Calu3 (cell line): Measurements from ENCODE around the gene HBD. TPM values are rescaled to one million over a fixed set of nuclear protein-coding genes. Genes with fewer than 3 reads are reported as not detected.

Source experiments
- BruUV-seq: library from RNA; stranded (reverse); fragments of 400-500 nt; replicated peaks from 2 replicates; lab custom pipeline; 2021; lab: Mats Ljungman, UMichigan
- CTCF ChIA-PET: fragments of 300-600 bp; sonication (Branson Sonifier 250); formaldehyde crosslinking; loops from one replicate; lab custom pipeline; 2022; ENCODE audit warnings: antibody characterized with exemption; lab: Charles Lee
- DNase-seq: peaks from one replicate; pipeline ENCODE4 v3.0.0; 2022
- H3K27ac Mint-ChIP-seq: one replicate; pipeline ENCODE4 v1.8.0; 2022; ENCODE audit warnings: mixed read lengths; ENCODE audit not compliant: unreplicated experiment
- H3K27me3 Mint-ChIP-seq: one replicate; pipeline ENCODE4 v1.8.0; 2022; ENCODE audit warnings: mixed read lengths; ENCODE audit not compliant: unreplicated experiment
- H3K36me3 Mint-ChIP-seq: one replicate; pipeline ENCODE4 v1.8.0; 2022; ENCODE audit warnings: mild to moderate bottlenecking, moderate library complexity, mixed read lengths; ENCODE audit not compliant: insufficient read depth, unreplicated experiment
- H3K4me1 Mint-ChIP-seq: one replicate; pipeline ENCODE4 v1.8.0; 2022; ENCODE audit warnings: mild to moderate bottlenecking, low read depth, mixed read lengths; ENCODE audit not compliant: unreplicated experiment
- H3K4me3 Mint-ChIP-seq: one replicate; pipeline ENCODE4 v1.8.0; 2022; ENCODE audit warnings: mild to moderate bottlenecking, low read depth, moderate library complexity, mixed read lengths; ENCODE audit not compliant: unreplicated experiment
- H3K9me3 Mint-ChIP-seq: one replicate; pipeline ENCODE4 v1.8.0; 2022; ENCODE audit warnings: low read depth, mixed read lengths; ENCODE audit not compliant: unreplicated experiment
- CTCF ChIP-seq: fragments of 200-600 bp; IDR thresholded peaks from one replicate; pipeline ENCODE4 v1.8.0; 2022; ENCODE audit warnings: antibody characterized with exemption; ENCODE audit not compliant: unreplicated experiment
- intact Hi-C: fragments of 100-400 bp; cut with micrococcal nuclease; formaldehyde crosslinking; loops from one replicate; pipeline ENCODE4 v1.10.0; 2022; ENCODE audit not compliant: unreplicated experiment
- total RNA-seq: library from RNA; stranded (reverse); gene quantifications from 2 replicates; pipeline ENCODE4 v1.2.3, GENCODE V29; 2022

HBD gene
- total RNA-seq, 1 experiment from 2014 or later: not detected

- no TSS peak for BruUV-seq
- Mint-ChIP-seq H3K36me3 (no peaks in the 10 kb centered on the region), H3K27me3 (no peaks in the 10 kb centered on the region), H3K4me1 (no peaks in the 10 kb centered on the region), H3K9me3 (no peaks in the 10 kb centered on the region), H3K27ac (no peak overlapping the region), H3K4me3 (no peak overlapping the region)
- intact Hi-C loops: no loop called here
- DNase-seq: no peak
- CTCF ChIA-PET: no interaction called here
- TF ChIP-seq CTCF: no peak
Measured at GRCh38 chr11:5231111-5231510, 3.2 kb downstream of the HBD start.

DNA sequence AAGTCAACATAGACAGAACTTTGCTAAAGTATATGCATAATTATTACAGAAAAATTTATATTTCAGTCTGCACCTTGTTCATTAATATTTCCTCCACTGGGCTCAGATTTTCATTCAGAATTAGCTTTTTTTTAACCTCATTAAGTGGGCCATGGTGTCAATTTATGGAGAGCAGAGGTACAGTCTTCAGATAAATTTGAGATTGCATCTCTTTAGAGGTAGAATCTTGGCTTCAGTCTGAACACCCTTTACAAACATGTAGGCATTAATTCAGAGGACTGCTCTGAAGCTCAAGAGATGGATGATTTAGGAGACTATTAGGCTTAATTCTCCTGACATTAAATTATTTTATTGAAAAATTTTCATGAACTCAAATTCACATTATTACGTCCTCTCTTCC lies 4.0 kb downstream of the HBD start:
- CTCF ChIA-PET: no interaction called here
- Mint-ChIP-seq H3K27me3 (no peaks in the 10 kb centered on the region), H3K27ac (no peak overlapping the region), H3K36me3 (no peaks in the 10 kb centered on the region), H3K9me3 (no peaks in the 10 kb centered on the region), H3K4me3 (no peak overlapping the region), H3K4me1 (no peaks in the 10 kb centered on the region)
- intact Hi-C loops: no loop called here
- no peak for DNase-seq
- no peak for TF ChIP-seq CTCF
- no TSS peak for BruUV-seq

GRCh38 chr11:5229796-5230195 lies 4.5 kb downstream of the HBD start:
- Mint-ChIP-seq H3K4me1 (no peaks in the 10 kb centered on the region), H3K27ac (no peak overlapping the region), H3K36me3 (no peaks in the 10 kb centered on the region), H3K27me3 (no peaks in the 10 kb centered on the region), H3K4me3 (no peak overlapping the region), H3K9me3 (no peaks in the 10 kb centered on the region)
- BruUV-seq: no TSS peak
- CTCF ChIA-PET: no interaction called here
- TF ChIP-seq CTCF: no peak
- no peak for DNase-seq
- intact Hi-C loops: no loop called here

GRCh38 chr11:5229356-5229755 lies 4.9 kb downstream of the HBD start:
- Mint-ChIP-seq H3K4me3 (no peak overlapping the region), H3K9me3 (no peaks in the 10 kb centered on the region), H3K27ac (no peak overlapping the region), H3K36me3 (no peaks in the 10 kb centered on the region), H3K27me3 (no peaks in the 10 kb centered on the region), H3K4me1 (no peaks in the 10 kb centered on the region)
- no TSS peak for BruUV-seq
- DNase-seq: no peak
- CTCF ChIA-PET: no interaction called here
- TF ChIP-seq CTCF: no peak
- intact Hi-C loops: no loop called here
